GM18526 (cell line): ENCODE measurements around the gene FSTL1.

Experiments used
- POLR2A ChIP-seq: IDR thresholded peaks from 3 replicates; pipeline ENCODE4 v1.6.1; 2011; ENCODE audit not compliant: insufficient read length; ENCODE audit errors: extremely low read depth

Gene FSTL1, protein sequence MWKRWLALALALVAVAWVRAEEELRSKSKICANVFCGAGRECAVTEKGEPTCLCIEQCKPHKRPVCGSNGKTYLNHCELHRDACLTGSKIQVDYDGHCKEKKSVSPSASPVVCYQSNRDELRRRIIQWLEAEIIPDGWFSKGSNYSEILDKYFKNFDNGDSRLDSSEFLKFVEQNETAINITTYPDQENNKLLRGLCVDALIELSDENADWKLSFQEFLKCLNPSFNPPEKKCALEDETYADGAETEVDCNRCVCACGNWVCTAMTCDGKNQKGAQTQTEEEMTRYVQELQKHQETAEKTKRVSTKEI

DNA sequence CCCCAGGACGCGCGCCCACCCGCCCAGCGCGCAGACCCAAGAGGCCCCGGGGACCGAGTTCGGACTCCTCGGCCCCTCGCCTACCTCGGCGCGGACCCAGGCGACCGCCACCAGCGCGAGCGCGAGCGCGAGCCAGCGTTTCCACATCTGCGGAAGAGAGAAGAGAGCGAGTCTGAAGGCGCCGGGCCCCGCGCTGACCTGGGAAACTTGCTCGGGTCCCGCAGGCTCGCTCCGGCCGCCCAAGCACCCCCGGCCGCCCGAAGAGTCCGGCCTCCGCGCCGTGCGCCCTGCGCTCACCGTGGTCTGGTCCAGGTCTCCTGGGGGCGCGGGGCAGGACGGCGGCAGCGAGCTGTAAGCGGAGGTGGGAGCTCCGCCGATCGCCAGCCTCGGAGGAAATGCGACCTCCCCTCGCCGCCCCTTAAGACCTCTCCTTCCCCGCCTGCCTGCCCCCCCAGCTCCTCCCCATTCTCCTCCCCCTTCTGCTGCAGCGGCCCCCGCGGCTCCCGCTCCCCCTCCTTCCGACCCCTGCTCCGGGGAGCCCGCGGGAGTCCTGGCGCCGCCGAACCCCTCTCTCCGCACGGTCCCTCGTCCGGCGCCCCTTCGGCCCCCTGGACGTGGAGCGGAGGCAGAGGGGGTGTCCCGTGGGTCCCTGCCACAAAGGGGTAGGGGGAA lies at the start of gene FSTL1:
FSTL1 (minus strand) TSS at position 393 of the 672 bp plus-strand sequence; CDS start at position 147, 246 bp downstream.
- TF ChIP-seq POLR2A: no peak

DNA sequence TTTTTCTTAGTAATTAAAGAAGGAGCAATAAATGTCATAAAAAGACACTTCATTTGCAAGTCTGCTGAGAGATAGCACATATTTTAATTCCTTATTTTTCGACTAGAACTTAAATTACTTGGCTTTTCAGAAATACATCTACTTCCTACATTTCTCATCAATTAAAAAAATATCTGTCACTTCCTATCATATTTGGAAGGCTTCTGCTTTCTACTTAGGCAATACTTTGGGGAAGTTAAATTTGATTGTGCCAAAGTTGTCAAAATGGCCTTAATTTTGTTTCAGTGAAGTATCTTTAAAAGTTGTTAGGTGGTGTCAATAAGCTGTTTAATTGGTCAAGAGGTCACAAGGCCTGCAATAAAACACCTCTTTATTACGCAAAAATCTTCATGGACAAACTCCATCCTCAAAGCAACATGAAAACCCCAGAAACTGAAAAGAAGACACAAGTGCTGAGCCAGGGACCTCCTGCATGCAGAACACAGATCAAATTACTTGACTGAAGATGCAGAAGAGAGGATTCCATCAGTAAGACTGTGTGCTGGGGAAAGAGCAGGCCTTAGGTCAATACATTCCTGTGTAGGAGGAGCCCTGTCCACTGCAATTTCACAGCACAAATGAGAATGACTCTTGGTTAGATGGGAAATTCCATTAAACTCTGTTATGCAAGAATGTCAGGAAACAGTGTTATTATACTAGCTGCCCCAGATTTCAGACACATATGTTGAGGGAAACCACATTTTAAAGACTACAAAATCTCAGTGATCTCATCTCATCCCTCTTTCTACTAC lies 48.0 kb upstream of the FSTL1 start:
- TF ChIP-seq POLR2A: no peak

DNA sequence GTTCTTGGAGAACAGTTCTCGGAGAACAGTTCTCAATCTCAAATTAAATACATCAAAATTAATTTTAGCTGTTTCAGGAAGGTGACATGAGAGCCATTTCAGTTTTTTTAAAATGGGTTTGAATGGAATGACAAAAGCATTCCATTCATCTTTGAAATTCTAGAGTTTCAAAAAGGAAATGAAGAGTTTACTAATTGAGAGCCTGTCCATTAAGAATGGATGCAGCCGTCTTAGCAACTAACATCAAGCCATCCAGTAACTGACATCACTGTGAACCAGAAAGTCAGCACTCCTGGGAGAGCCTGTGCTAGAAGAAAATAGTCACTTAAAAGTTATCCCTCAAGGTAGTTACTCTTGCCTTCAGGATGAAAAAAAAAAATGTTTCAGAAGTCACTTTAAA lies 47.0 kb upstream of the FSTL1 start:
- TF ChIP-seq POLR2A: no peak

DNA sequence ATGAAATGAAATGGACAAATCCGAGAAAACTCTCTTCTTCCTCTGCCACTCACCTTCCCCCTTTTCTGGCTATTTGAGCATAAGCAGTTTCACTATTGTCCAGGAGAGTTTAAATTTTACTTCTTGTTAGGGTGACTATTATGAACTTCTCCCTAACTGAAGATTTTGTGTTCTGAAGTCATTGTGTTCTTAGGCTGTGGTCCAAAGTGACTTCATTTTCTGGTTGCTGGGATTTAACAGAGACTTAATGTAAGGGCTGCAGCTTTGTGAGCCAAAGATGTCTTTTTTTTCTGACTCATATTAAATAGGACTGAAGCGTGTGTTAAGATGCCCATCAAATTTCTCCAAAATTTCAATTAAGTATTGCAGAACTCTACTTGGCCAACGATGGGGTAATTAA lies 46.5 kb upstream of the FSTL1 start:
- TF ChIP-seq POLR2A: no peak

DNA sequence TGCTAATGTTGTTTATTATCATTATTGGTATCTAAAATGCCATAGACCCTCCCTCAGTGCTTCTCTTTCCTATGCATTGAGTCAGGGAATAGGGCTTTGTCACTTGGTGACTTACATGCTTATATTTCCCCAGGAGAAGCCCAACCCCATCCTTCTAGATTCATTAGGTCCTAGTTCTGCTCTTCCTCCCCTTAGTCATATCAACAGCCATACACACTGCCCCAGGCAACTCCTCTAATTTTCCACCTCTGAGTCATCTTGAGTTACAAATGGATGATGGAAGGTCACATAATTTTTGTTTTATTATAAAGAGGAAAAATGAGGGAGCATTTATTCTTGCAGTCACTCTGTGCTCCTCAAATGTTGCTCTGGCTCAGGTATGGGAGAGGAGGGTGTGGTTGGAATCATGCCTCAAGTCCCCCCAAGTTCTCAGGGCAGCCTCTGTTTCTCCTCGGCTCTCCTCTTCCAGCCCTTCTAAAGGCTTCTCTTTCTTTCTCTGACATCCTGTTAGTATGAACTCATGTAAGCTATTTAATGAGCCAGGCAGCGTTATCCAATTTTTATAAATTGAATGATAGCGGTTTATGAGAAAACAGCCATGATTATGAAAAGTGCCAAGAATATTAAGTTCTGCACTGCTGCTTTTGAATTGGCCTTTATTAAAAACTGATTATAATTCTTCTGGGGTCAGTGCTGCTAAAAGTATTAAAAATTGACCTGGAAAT lies 45.6 kb upstream of the FSTL1 start:
- TF ChIP-seq POLR2A: no peak

DNA sequence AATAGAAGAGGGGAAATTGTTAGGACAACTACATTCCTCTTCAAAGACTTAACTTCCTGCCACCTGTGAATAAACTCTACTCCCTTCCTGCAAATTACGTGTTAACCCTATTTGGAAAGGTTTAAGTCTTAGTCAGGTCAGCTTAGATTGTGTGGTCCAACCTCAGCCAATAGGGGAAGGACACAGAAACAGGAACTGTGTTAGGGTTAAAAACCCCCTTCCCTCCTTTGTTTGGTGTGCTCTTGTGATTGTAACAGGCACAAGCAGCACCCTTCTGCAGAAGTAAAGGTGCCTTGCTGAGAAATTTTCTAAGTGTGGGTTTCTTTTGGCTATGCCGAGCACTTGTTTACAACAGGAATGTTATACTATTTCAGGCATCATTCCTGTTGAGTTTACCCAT lies 45.0 kb upstream of the FSTL1 start:
- no peak for TF ChIP-seq POLR2A

DNA sequence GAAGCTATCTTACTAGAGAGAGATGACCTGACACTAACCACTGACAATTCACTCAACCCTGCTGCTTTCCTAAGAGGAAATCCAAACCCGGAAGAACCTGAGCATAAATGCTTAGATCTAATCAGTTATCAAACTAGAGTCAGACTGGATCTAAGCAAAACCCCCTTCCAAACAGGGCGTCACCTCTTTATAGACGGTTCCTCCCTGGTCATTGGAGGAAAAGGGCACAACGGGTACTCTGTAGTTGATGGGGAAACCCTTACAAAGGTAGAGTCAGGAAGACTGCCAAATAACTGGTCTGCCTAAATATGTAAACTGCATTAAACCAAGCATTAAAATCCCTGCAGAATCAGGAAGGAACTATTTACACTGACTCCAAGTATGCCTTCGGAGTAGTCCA lies 41.3 kb upstream of the FSTL1 start:
- no peak for TF ChIP-seq POLR2A

DNA sequence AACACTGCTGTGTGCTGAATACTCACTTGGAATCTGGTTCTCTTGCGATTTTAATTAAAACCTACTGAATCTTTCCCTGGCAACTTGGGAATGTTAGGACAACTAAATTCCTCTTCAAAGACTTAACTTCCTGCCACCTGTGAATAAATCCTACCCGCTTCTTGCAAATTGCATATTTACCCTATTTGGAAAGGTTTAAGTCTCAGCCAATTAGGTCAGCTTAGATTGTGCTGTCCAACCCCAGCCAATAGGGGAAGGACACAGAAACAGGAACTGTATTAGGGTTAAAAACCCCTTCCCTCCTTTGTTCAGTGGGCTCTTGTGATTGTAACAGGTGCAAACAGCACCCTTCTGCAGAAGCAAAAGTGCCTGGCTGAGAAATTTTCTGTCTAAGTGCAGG lies 38.6 kb upstream of the FSTL1 start:
- TF ChIP-seq POLR2A: no peak

DNA sequence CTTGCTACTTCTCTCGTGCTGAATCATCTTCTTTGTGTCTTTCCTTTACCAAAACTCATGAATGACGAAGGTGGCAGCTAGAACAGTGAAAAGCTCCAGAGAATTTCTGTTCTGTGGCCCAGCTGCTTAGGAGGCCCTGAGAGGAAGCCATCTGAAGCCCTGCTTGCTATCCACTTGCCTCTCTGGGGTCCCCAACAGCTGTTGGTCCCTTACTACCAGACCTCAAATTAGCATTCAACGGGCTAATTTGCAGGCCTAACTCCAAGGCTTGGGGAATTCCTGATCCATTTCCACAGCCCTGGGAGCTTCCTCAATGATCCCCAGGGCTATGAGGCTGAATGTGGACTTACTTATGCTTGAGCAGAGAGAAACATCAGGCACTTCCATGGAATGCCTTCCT lies 37.5 kb upstream of the FSTL1 start:
- no peak for TF ChIP-seq POLR2A

DNA sequence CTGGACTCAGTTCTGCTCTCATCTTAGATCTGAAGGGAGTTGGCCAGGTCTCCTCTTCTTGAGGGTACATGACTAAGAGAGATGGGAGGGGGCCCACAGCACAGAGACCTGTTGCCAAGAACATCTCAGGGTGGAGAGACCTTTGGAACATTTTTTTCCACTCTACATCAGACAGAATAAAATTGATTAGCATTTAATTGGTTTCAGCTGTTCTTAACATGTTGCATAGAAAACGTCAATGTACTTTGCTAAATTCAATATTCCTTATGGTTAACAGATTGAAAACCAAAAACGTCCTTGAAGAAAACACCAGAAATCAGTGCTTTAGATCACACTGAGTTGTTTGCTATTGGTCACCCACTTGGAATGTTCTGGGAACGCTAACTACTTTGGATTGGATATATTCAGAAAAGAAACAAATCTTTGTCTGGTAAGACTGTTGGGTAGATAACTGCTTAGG lies 36.4 kb upstream of the FSTL1 start:
- no peak for TF ChIP-seq POLR2A

DNA sequence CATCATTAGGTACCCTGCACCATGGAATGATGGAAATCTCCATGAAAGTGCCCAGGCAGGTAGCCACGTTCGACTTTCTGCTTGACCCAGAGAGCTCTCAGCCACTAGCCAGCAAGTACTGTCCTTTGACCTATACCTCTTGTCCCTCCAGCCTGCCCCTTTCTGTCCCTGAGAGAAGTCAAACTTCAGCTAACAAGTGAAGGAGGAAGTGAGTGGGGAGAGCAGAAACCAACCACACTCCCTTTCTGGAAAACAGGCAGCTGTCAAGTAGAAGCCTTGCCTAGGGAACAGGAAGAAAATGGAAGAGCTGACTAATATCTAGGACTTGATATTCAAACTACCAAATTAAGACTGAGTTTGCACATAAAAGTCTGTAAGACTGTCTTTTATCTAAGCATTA lies 30.3 kb upstream of the FSTL1 start:
- TF ChIP-seq POLR2A: no peak

DNA sequence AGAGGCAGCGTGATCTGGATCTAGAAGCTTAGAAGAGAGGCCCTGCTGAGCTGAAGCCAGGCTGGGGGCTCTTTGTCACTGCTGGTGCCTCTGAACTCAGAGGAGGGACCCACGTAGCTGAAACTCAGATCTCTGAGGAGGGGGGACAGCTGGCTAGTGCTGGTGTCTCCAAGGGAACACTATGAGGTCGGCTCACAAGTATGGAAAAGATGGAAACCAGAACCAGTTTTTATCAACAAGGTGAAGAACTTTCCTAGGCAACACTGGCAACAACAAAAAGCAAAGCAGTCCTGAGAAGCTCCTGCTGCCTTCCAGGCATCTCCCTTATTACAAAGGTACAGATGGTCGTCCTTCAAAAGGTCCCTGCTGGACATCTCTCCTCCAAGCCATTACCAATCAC lies 27.0 kb upstream of the FSTL1 start:
- no peak for TF ChIP-seq POLR2A

DNA sequence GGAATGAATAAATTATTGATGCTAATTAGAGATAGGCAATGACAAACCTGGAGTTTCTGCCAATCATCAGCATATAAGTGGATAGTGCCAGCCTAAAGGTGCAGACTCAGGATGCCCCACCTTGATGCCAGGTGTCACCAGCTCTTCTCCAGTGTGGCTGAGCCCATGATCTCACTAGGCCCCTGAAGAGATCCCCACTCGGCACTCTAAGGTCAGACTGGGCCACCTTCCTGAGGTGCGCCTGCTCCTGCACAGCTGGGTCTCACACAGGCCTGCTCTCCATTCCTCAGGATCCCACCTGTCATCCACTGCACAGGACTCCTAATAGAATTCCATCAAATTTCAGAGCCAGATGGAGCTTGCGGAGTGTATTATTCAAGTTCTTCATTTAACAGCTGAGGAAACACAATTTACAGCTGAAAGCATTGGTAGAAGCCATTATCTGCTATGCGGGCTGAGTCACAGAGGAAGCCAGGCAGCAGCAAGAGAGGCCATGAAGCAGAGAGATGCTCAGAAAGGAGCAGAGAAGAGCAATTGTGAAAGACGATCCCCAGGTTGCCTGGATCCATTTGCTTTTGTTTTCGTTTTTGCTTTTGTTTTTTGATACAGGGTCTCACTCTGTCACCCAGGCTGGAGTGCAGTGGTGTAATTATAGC lies 25.1 kb upstream of the FSTL1 start:
- TF ChIP-seq POLR2A: no peak

DNA sequence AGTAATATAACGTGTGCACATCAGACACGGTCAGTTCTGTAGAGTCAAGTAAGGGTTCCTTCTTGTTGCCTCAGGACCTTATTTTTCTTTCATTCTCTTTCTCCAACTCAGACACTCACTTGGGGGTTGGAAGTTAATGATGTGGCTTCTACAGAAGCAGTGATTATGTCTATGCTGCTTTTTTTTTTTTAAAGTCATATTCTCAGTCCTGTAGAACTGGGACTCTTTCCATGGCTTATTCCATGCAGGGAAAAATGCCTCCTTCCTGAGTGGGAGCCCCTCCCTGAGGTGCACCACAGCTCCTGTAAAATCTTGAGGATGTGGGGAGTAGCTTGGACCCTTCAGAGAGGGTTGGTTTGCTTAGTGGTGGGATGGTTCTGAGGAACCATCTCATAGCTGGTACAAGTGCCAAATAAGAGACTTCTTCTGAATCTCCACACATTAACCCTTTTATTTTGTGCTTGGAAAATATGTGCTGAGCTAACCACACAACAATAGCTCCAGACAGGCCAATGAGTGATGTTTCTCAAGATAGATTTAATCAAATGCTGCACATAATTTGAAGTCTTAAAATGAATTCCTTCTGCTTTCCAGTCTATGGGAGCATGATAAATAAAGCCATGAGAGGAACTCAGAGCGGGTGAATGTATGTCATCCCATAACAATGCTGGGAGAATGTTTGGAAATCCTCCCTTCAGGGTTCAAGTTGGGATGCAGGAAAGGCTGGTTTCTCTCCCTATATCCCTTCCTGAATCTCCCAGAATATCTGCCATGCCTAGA lies 23.3 kb upstream of the FSTL1 start:
- TF ChIP-seq POLR2A: no peak

DNA sequence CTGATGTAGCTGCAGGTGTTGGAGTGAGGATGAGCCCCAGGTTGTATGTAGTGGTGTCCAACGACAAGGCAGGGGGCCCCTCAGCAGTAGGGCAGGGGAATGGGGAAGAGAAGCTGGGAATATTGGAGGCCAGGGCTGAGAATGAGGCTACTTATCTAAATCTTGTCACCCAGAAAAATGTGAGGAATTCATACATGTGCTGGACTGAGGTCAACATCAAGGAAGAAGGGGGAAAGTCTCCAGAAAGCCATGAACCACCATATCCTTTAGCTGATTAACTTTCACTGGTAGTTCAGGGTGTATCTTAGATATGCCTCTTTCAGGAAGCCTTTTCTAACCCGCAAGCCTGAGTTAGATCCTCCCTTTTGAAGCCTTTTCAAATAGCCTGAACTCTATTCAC lies 22.6 kb upstream of the FSTL1 start:
- TF ChIP-seq POLR2A: no peak
